ENCODE measurements around the gene PLPP3. TPM values are rescaled to one million over a fixed set of nuclear protein-coding genes. Genes with fewer than 3 reads are reported as not detected.

The PLPP3 gene
- total and polyA plus RNA-seq, 2 of the 8 experiments (the other 6 are each of a cell fraction or from before 2014, with no cell fraction given) = 33.2 to 42.0 TPM

GRCh38 chr1:56534130-56534651, 45.2 kb downstream of the PLPP3 start:
- DNase-seq (ENCODE audit: low read depth in 1 of 2, low spot score in 2 of 2) (no peak), FAIRE-seq (no peak)
- peak overlapping the region in 1 of 2 experiments; percentile 33; a peak in 1 of 4 replicates for H3K4me2 ChIP-seq (ENCODE audit: insufficient read depth in 1 of 2, low read depth in 2 of 2, low read length in 2 of 2)
- no peak overlapping the region for H4K8ac ChIP-seq (ENCODE audit: extremely low read depth, insufficient read depth, low read length)
- peak overlapping the region; percentile 81 for H3K27ac ChIP-seq (ENCODE audit: low read depth, low read length)
- H3K18ac ChIP-seq (ENCODE audit: extremely low read depth, low read length) = peak overlapping the region; percentile 49
- H3K4me3 ChIP-seq (ENCODE audit: extremely low read depth in 1 of 4, insufficient read depth in 2 of 4, low read depth in 3 of 4, low read length in 4 of 4) = peak overlapping the region in 1 of 4 experiments; percentile 2; a peak in 1 of 8 replicates
- WGBS, 2 experiments (ENCODE audit: extremely low coverage in 1 of 2, insufficient coverage in 1 of 2, insufficient read length in 1 of 2, insufficient replicate concordance in 2 of 2, low coverage in 1 of 2, low lambda C conversion rate in 2 of 2, missing lambda C conversion rate in 1 of 2) = 64% methylated on average over 5 of the region's 5 CpGs; no CpG with 5 or more reads in 1 of the 2 experiments
- H2BK20ac ChIP-seq (ENCODE audit: low read length) = peak overlapping the region; percentile 96
- TF ChIP-seq CBX5 (IDR thresholded peaks at IDR 0.05; ENCODE audit: low read depth, low read length) (no peak), TAF1 (IDR thresholded peaks at IDR 0.05; ENCODE audit: low read depth, low read length) (no peak), EZH2 (IDR thresholded peaks at IDR 0.05; ENCODE audit: low read depth, low read length, severe bottlenecking) (no peak), EP300 (IDR thresholded peaks at IDR 0.05; ENCODE audit: borderline replicate concordance in 1 of 2, low read depth in 2 of 2, low read length in 2 of 2) (no peak), CEBPB (IDR thresholded peaks at IDR 0.05; ENCODE audit: low read depth, low read length) (no peak), KDM4A (IDR thresholded peaks at IDR 0.05; ENCODE audit: low read depth, low read length, severe bottlenecking) (no peak), ZNF274 (IDR thresholded peaks at IDR 0.05; ENCODE audit: borderline replicate concordance, extremely low read depth, low read length) (no peak), NRF1 (IDR thresholded peaks at IDR 0.05; ENCODE audit: low read depth, low read length) (no peak), SIX5 (IDR thresholded peaks at IDR 0.05; ENCODE audit: low read depth, low read length) (no peak), SP1 (IDR thresholded peaks at IDR 0.05; ENCODE audit: low read depth, low read length) (no peak), KDM1A (IDR thresholded peaks at IDR 0.05; ENCODE audit: borderline replicate concordance, low read length) (no peak), CTBP2 (IDR thresholded peaks at IDR 0.05; ENCODE audit: borderline replicate concordance, insufficient read depth, insufficient read length, low read length) (no peak)
- TF ChIP-seq, protein P1, sequence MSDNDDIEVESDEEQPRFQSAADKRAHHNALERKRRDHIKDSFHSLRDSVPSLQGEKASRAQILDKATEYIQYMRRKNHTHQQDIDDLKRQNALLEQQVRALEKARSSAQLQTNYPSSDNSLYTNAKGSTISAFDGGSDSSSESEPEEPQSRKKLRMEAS (IDR thresholded peaks at IDR 0.05) = no peak
- peak overlapping the region; percentile 92 for H2BK12ac ChIP-seq (ENCODE audit: low read depth, low read length)
- peaks cover 12 to 59% (median 56%) of the 10 kb centered on the region in 4 experiments for H3K4me1 ChIP-seq (replicated peaks in 1 of 4; ENCODE audit: control insufficient read depth in 3 of 4, insufficient read depth in 4 of 4, low read length in 3 of 4)
- peaks cover 31% of the 10 kb centered on the region for H3K79me1 ChIP-seq (ENCODE audit: low read depth, low read length)
- H4K20me1 ChIP-seq (replicated peaks in 1 of 2; ENCODE audit: control insufficient read depth in 1 of 2, insufficient read depth in 2 of 2, low read length in 2 of 2) = no peaks in the 10 kb centered on the region
- no peak overlapping the region for H2AFZ ChIP-seq (ENCODE audit: low read length)
- H3K56ac ChIP-seq (replicated peaks; ENCODE audit: insufficient read length, low read depth, low read length) = no peak overlapping the region
- H3K79me2 ChIP-seq (ENCODE audit: control insufficient read depth in 1 of 2, insufficient read depth in 2 of 2, low read length in 2 of 2) = peaks cover 27 to 79% of the 10 kb centered on the region in 2 experiments
- H3K9me3 ChIP-seq (ENCODE audit: insufficient read depth in 2 of 2, low read depth in 1 of 2, low read length in 1 of 2) = no peaks in the 10 kb centered on the region
- no peak overlapping the region for H3K14ac ChIP-seq (ENCODE audit: insufficient read length)
- POLR2A ChIA-PET (ENCODE audit: partially characterized antibody) = interaction anchor here (0.7 to 4.5 kb wide), 8 partner anchors 10 to 163 kb away, joined by 3 to 30 read pairs (median 5); partner anchors contain the start of gene PLPP3
- H3K23me2 ChIP-seq (ENCODE audit: low read depth, low read length) = no peaks in the 10 kb centered on the region; the same call in 1 of the 2 replicates
- H2BK5ac ChIP-seq (ENCODE audit: low read depth, low read length) = peak overlapping the region; percentile 96; the same call in 1 of the 2 replicates
- CTCF ChIA-PET (ENCODE audit: partially characterized antibody) = interaction anchor here (1.4 to 2.7 kb wide), 3 partner anchors 43 to 50 kb away, joined by 5 to 9 read pairs (median 7); no protein-coding TSS in a partner anchor
- no peak overlapping the region for H3K23ac ChIP-seq (ENCODE audit: insufficient read length)
- H3K4ac ChIP-seq (replicated peaks; ENCODE audit: insufficient read length, low read depth, low read length) = peak overlapping the region; percentile 79
- H2AK5ac ChIP-seq (ENCODE audit: low read depth, low read length) = peak overlapping the region; percentile 96
- no peak overlapping the region for H2BK15ac ChIP-seq (ENCODE audit: low read length)
- H2BK120ac ChIP-seq (replicated peaks; ENCODE audit: low read depth, low read length) = peak overlapping the region; percentile 6
- peak overlapping the region; percentile 53 for H4K5ac ChIP-seq (ENCODE audit: insufficient read length, low read depth, low read length)
- no peak overlapping the region for H3K9ac ChIP-seq (replicated peaks in 1 of 4; ENCODE audit: extremely low read depth in 1 of 4, low read depth in 3 of 4, low read length in 3 of 4)
- no peaks in the 10 kb centered on the region for H3K27me3 ChIP-seq (replicated peaks in 1 of 4; ENCODE audit: control insufficient read depth in 3 of 4, extremely low read depth in 1 of 4, insufficient read depth in 3 of 4, low read length in 3 of 4)
- peak overlapping the region; percentile 78 for H4K91ac ChIP-seq (replicated peaks; ENCODE audit: insufficient read length, low read length)
- H3K36me3 ChIP-seq (ENCODE audit: control insufficient read depth in 2 of 4, insufficient read depth in 4 of 4, low read length in 3 of 4) = peaks cover 0 to 60% (median 16%) of the 10 kb centered on the region in 4 experiments; a peak in 7 of 8 replicates

Measured in H1 (cell line).